Measurements from ENCODE around the gene RBMS3. TPM values are rescaled to one million over a fixed set of nuclear protein-coding genes. Genes with fewer than 3 reads are reported as not detected.

Gene RBMS3
- total and polyA plus RNA-seq, 2 of the 8 experiments (the other 6 are each of a cell fraction or from before 2014, with no cell fraction given): 3.7 to 6.9 TPM

- TF ChIP-seq USF2 (IDR thresholded peaks at IDR 0.05; ENCODE audit: low read length): no peak
- TF ChIP-seq RFX5 (IDR thresholded peaks at IDR 0.05; ENCODE audit: borderline replicate concordance, low read depth, low read length): no peak
- no peak for TF ChIP-seq HDAC6 (IDR thresholded peaks at IDR 0.05; ENCODE audit: low read depth, low read length)
- no peak for TF ChIP-seq SIX5 (IDR thresholded peaks at IDR 0.05; ENCODE audit: low read depth, low read length)
- TF ChIP-seq SIRT6 (IDR thresholded peaks at IDR 0.05; ENCODE audit: low read length): no peak
Measured at GRCh38 chr3:29694331-29694730, 413.5 kb downstream of the RBMS3 start (continued).
